Heart right ventricle (tissue), 16 donors: ENCODE results near the gene HAGHL. TPM values are rescaled to one million over a fixed set of nuclear protein-coding genes. Genes with fewer than 3 reads are reported as not detected.

Experiments
- ATAC-seq, 8 donors: fragments of 200-7000 bp; cut with Tn5 transposase; one replicate each; pipeline ENCODE4 v1.9.1; 2020; ENCODE audit warnings: mild to moderate bottlenecking in 8 of 8, moderate library complexity in 8 of 8, moderate number of reproducible peaks in 1 of 8
- DNase-seq, 2 donors: peaks; one replicate each; pipeline ENCODE4 v3.0.0-alpha.2; 2020
- H3K27ac ChIP-seq, 10 donors: fragments of 200-600 bp; sonication (generic) in 2 of 10; one replicate each; pipeline versions ENCODE4 v1.5.0 to v1.8.0; 2020 to 2022; ENCODE audit warnings: mild to moderate bottlenecking in 3 of 10
- H3K27me3 ChIP-seq, 7 donors: fragments of 200-600 bp; one replicate each; pipeline ENCODE4 v1.8.0; 2021 to 2022; ENCODE audit warnings: mild to moderate bottlenecking in 2 of 7
- H3K36me3 ChIP-seq, 9 donors: fragments of 200-600 bp; sonication (generic) in 1 of 9; one replicate each; pipeline versions ENCODE4 v1.5.0 to v1.8.0; 2020 to 2022; ENCODE audit warnings: mild to moderate bottlenecking in 2 of 9
- H3K4me1 ChIP-seq, 9 donors: fragments of 200-600 bp; sonication (generic) in 1 of 9; one replicate each; pipeline versions ENCODE4 v1.5.0 to v1.8.0; 2020 to 2022; ENCODE audit warnings: mild to moderate bottlenecking in 4 of 9
- H3K4me3 ChIP-seq, 10 donors: fragments of 200-600 bp; sonication (generic) in 2 of 10; one replicate each; pipeline versions ENCODE4 v1.5.0 to v1.8.0; 2020 to 2022; ENCODE audit warnings: mild to moderate bottlenecking in 7 of 10, moderate library complexity in 2 of 10
- H3K9me3 ChIP-seq, 11 donors: fragments of 200-600 bp in 10 of 11; sonication (generic) in 2 of 11; one replicate each; pipeline versions ENCODE4 v1.5.0 to v1.8.0; 2013 to 2022; ENCODE audit warnings: mild to moderate bottlenecking in 2 of 11, control low read depth in 1 of 11, moderate library complexity in 1 of 11
- CTCF ChIP-seq, 9 donors: fragments of 200-600 bp; sonication (generic) in 2 of 9; IDR thresholded peaks; one replicate each; pipeline versions ENCODE4 v1.5.0 to v1.8.0; 2021 to 2022; ENCODE audit warnings: antibody characterized with exemption in 9 of 9, mild to moderate bottlenecking in 5 of 9, moderate library complexity in 1 of 9
- WGBS, 2 donors: extraction: QIAGEN DNeasy Blood & Tissue Kit; methylation state at CpG; one replicate each; pipeline ENCODE4 v1.1.7; 2013; ENCODE audit warnings: inconsistent platforms in 1 of 2; 5-methylcytosine and 5-hydroxymethylcytosine counted together
- intact Hi-C, 10 donors: fragments of 100-400 bp; cut with DNase I; formaldehyde crosslinking; loops; one replicate each; pipeline versions ENCODE4 v1.11.1 to v1.14.2; 2022
- polyA plus RNA-seq, 2 donors: library from polyadenylated mRNA; stranded (reverse); fragments of 200-250 nt; gene quantifications; one replicate each; pipeline ENCODE4 v1.2.3, GENCODE V29; 2013
- total RNA-seq, 10 donors: library from RNA; stranded (reverse); fragmentation: NEBNext Ultra II Directional in 3 of 10; extraction: Animal tissue kit (Norgen Biotek cat#: 25700) in 3 of 10; gene quantifications; one replicate each; pipeline versions ENCODE4 v1.2.1 to v1.2.4, GENCODE V29; 2021 to 2023
- donor health status: Arrhythmogenic right ventricular cardiomyopathy.
- donor health status: ischemic (EF 13 %, LVEDD 7.1; RV severe dilation, severe dysfunction).
- donor health status: healthy with polysubstance abuse.
- donor health status: DM: no; HTN: yes; CAD: no.
- donor health status: DM: no; HTN: no; CAD: no.
- donor health status: ischemic (EF 25% LVEDD 6.9; RV normal size, moderate dysfunction).
- donor health status: ischemic (EF 25% LVEDD 5.7; RV mildly dilated, moderate dysfunction).
- donor health status: healthy.
- donor health status: DM: yes; HTN: yes; CAD: no.
- donor health status: Ischemic cardiomyopathy.
- donor health status: ischemic (EF 35%, LVEDD 5.7; RV mildly dilated, moderate dysfunction).
- donor health status: nonischemic (EF 11% LVEDD 7.7; RV severe dilation, severe dysfunction).
- donor health status: DM: yes; HTN: yes; CAD: no.
- donor health status: PGD.
- donor health status: ischemic (EF 29% LVEDD 5.4; RV normal size, mild dysfunction).
- donor health status: nonischemic (EF 23%, LVEDD 6.1; RV moderate dilation, normal function).

Gene HAGHL
- total and polyA plus RNA-seq, 12 donors = 5.1 to 80.0 (median 10.9) TPM

GRCh38 chr16:735982-736453 lies 9.1 kb downstream of the HAGHL start:
- intact Hi-C loops = no loop called here

GRCh38 chr16:736936-737481 lies 10.1 kb downstream of the HAGHL start:
- Histone ChIP-seq H3K27me3 (peaks cover 0 to 4% (median 0%) of the 10 kb centered on the region in 7 donors), H3K27ac (no peak overlapping the region), H3K4me3 (no peak overlapping the region), H3K9me3 (no peaks in the 10 kb centered on the region), H3K4me1 (peaks cover 7 to 19% (median 15%) of the 10 kb centered on the region in 9 donors), H3K36me3 (peaks cover 0 to 74% (median 31%) of the 10 kb centered on the region in 9 donors)
- no peak for ATAC-seq
- DNase-seq = no peak
- 95% methylated on average over 29 of the region's 29 CpGs for WGBS, 2 donors
- intact Hi-C loops = no loop called here
- no peak for TF ChIP-seq CTCF (IDR thresholded peaks at IDR 0.05)

More at GRCh38 chr16:735982-736453, 9.1 kb downstream of the HAGHL start:
- no peaks in the 10 kb centered on the region for H3K9me3 ChIP-seq
- no peak for TF ChIP-seq CTCF (IDR thresholded peaks at IDR 0.05)
- ATAC-seq (no peak), DNase-seq (no peak)
- H3K36me3 ChIP-seq = peaks cover 0 to 83% (median 34%) of the 10 kb centered on the region in 9 donors
- WGBS, 2 donors = 90 to 91% methylated on average over 13 of the region's 13 CpGs
- no peak overlapping the region for H3K4me3 ChIP-seq
- H3K27ac ChIP-seq = no peak overlapping the region
- peaks cover 7 to 14% (median 11%) of the 10 kb centered on the region in 9 donors for H3K4me1 ChIP-seq
- H3K27me3 ChIP-seq = no peaks in the 10 kb centered on the region

GRCh38 chr16:739560-740458 lies 12.9 kb downstream of the HAGHL start:
- peak in 3 of 8 donors; percentile 1 to 19 (median 5) for ATAC-seq
- no peak for TF ChIP-seq CTCF (IDR thresholded peaks at IDR 0.05)
- peak overlapping the region in 8 of 10 donors; percentile 44 to 90 (median 84) for H3K27ac ChIP-seq
- H3K36me3 ChIP-seq = peaks cover 0 to 46% (median 24%) of the 10 kb centered on the region in 9 donors
- DNase-seq = no peak
- peaks cover 0 to 14% (median under 1%) of the 10 kb centered on the region in 7 donors for H3K27me3 ChIP-seq
- intact Hi-C loops = loop anchor here in 2 of 10 donors (2.0 to 5.0 kb wide), 2 partner anchors 27 to 47 kb away; partner anchors contain the start of genes CHTF18 (in 1 of the 2) and RPUSD1 (in 1 of the 2)
- peak overlapping the region; percentile 68 to 100 (median 94) for H3K4me3 ChIP-seq
- 43 to 46% methylated on average over 38 of the region's 38 CpGs for WGBS, 2 donors
- peaks cover 7 to 19% (median 15%) of the 10 kb centered on the region in 9 donors for H3K4me1 ChIP-seq
- no peaks in the 10 kb centered on the region for H3K9me3 ChIP-seq

GRCh38 chr16:740459-740763 lies 13.5 kb downstream of the HAGHL start:
- intact Hi-C loops = loop anchor here in 2 of 10 donors (2.0 to 5.0 kb wide), 2 partner anchors 28 to 47 kb away; partner anchors contain the start of genes CHTF18 (in 1 of the 2) and RPUSD1 (in 1 of the 2)

More at GRCh38 chr16:740459-740763, 13.5 kb downstream of the HAGHL start:
- TF ChIP-seq CTCF (IDR thresholded peaks at IDR 0.05) = no peak
- 0% methylated on average over 13 to 22 of the region's 22 CpGs for WGBS, 2 donors
- Histone ChIP-seq H3K27me3 (peaks cover 0 to 18% (median 4%) of the 10 kb centered on the region in 7 donors), H3K27ac (peak overlapping the region in 9 of 10 donors; percentile 44 to 90 (median 82)), H3K4me3 (peak overlapping the region; percentile 68 to 100 (median 94)), H3K4me1 (peaks cover 7 to 19% (median 15%) of the 10 kb centered on the region in 9 donors), H3K36me3 (peaks cover 0 to 40% (median 23%) of the 10 kb centered on the region in 9 donors), H3K9me3 (no peaks in the 10 kb centered on the region)
- DNase-seq (no peak), ATAC-seq (peak; percentile 18 to 57 (median 40))
